B cell (primary cell): Measurements from ENCODE around the gene SLC9A9. TPM values are rescaled to one million over a fixed set of nuclear protein-coding genes. Genes with fewer than 3 reads are reported as not detected.

Experiments used
- ATAC-seq: fragments of 200-7000 bp; cut with Tn5 transposase; one replicate; pipeline ENCODE4 v1.10.0; 2021; ENCODE audit warnings: low read depth, mild to moderate bottlenecking, moderate number of reproducible peaks, moderate library complexity
- CTCF ChIA-PET: fragments of 350-600 bp; sonication (Branson Sonifier 250); formaldehyde crosslinking; loops from one replicate; lab custom pipeline; 2021; ENCODE audit warnings: antibody characterized with exemption, inconsistent platforms; lab: Charles Lee
- POLR2A ChIA-PET: fragments of 350-600 bp; sonication (Branson Sonifier 250); formaldehyde crosslinking; loops from one replicate; lab custom pipeline; 2021; ENCODE audit warnings: antibody characterized with exemption; lab: Charles Lee
- DNase-seq: peaks from one replicate; pipeline ENCODE4 v3.0.0; 2013
- H2AFZ ChIP-seq: 2 replicates; pipeline ENCODE4 v1.6.1; 2012; ENCODE audit warnings: mild to moderate bottlenecking, low read depth, low read length; ENCODE audit not compliant: insufficient read depth, poor library complexity, severe bottlenecking
- H3K27ac ChIP-seq, 2 donors: 1 replicate in 1 of 2; 2 replicates in 1 of 2; pipeline ENCODE4 v1.5.1; 2012 to 2013; ENCODE audit warnings: low read length in 2 of 2, mild to moderate bottlenecking in 2 of 2, moderate library complexity in 1 of 2
- H3K27me3 ChIP-seq, 4 experiments: fragments of 200-600 bp in 1 of 4; sonication (generic) in 1 of 4; replicated peaks in 1 of 4; 1 replicate in 2 of 4; 2 replicates in 2 of 4; pipeline versions ENCODE4 v1.6.1 to v1.7.0; 2013 to 2016; ENCODE audit warnings: low read length in 3 of 4, mild to moderate bottlenecking in 2 of 4, mixed read lengths in 1 of 4, moderate library complexity in 1 of 4; ENCODE audit not compliant: insufficient read depth in 4 of 4, control insufficient read depth in 3 of 4; ENCODE audit errors: control extremely low read depth in 1 of 4
- H3K36me3 ChIP-seq, 2 experiments: replicated peaks in 1 of 2; 1 replicate in 1 of 2; 2 replicates in 1 of 2; pipeline versions ENCODE4 v1.6.1 to v1.7.1; 2013; ENCODE audit warnings: low read length in 1 of 2; ENCODE audit not compliant: insufficient read depth in 2 of 2, control insufficient read depth in 1 of 2; ENCODE audit errors: control extremely low read depth in 1 of 2, extremely low read depth in 1 of 2
- H3K4me1 ChIP-seq, 2 donors: fragments of 200-600 bp in 1 of 2; sonication (generic) in 1 of 2; 1 replicate in 1 of 2; 2 replicates in 1 of 2; pipeline versions ENCODE4 v1.5.1 to v1.6.1; 2013 to 2017; ENCODE audit warnings: low read length in 2 of 2; ENCODE audit not compliant: control insufficient read depth in 2 of 2, insufficient read depth in 2 of 2
- H3K4me2 ChIP-seq: replicated peaks from 2 replicates; pipeline ENCODE3; 2012; ENCODE audit warnings: mild to moderate bottlenecking, low read depth, low read length; ENCODE audit not compliant: poor library complexity, severe bottlenecking
- H3K4me3 ChIP-seq, 5 experiments: fragments of 200-600 bp in 1 of 5; sonication (generic) in 1 of 5; 1 replicate in 3 of 5; 2 replicates in 2 of 5; pipeline versions ENCODE4 v1.5.1 to v1.7.0; 2011 to 2016; ENCODE audit warnings: low read length in 4 of 5, mild to moderate bottlenecking in 4 of 5, low read depth in 2 of 5, control low read depth in 1 of 5, moderate library complexity in 1 of 5; ENCODE audit not compliant: insufficient read depth in 1 of 5; ENCODE audit errors: control extremely low read depth in 1 of 5, extremely low read depth in 1 of 5
- H3K79me2 ChIP-seq: fragments of 200-600 bp; sonication (generic); one replicate; pipeline ENCODE4 v1.6.0; 2016; ENCODE audit warnings: low read length; ENCODE audit not compliant: control insufficient read depth, insufficient read depth
- H3K9ac ChIP-seq: fragments of 200-600 bp; sonication (generic); 2 replicates; pipeline ENCODE4 v1.6.1; 2017; ENCODE audit warnings: mild to moderate bottlenecking, low read length, moderate library complexity
- H3K9me3 ChIP-seq, 3 donors: one replicate each; pipeline versions ENCODE4 v1.6.1 to v1.7.1; 2013; ENCODE audit warnings: low read length in 2 of 3; ENCODE audit not compliant: control insufficient read depth in 2 of 3, insufficient read depth in 1 of 3; ENCODE audit errors: control extremely low read depth in 1 of 3
- H4K20me1 ChIP-seq: 2 replicates; pipeline ENCODE4 v1.6.0; 2012; ENCODE audit warnings: mild to moderate bottlenecking, low read length; ENCODE audit not compliant: insufficient read depth, control insufficient read depth, poor library complexity, severe bottlenecking
- H3K27ac Mint-ChIP-seq: one replicate; pipeline ENCODE4 v1.8.0; 2021; ENCODE audit warnings: mixed read lengths
- H3K27me3 Mint-ChIP-seq: one replicate; pipeline ENCODE4 v1.8.0; 2021; ENCODE audit warnings: mixed read lengths
- H3K4me1 Mint-ChIP-seq: one replicate; pipeline ENCODE4 v1.8.0; 2021; ENCODE audit warnings: mixed read lengths
- H3K4me3 Mint-ChIP-seq: one replicate; pipeline ENCODE4 v1.8.0; 2021; ENCODE audit warnings: mixed read lengths
- H3K9me3 Mint-ChIP-seq: one replicate; pipeline ENCODE4 v1.8.0; 2022; ENCODE audit warnings: mixed read lengths; ENCODE audit not compliant: insufficient read depth
- EZH2 ChIP-seq: IDR thresholded peaks from 2 replicates; pipeline ENCODE4 v1.6.1; 2012; ENCODE audit warnings: borderline replicate concordance, low read depth, mild to moderate bottlenecking, moderate library complexity, low read length; ENCODE audit not compliant: insufficient read depth, poor library complexity, severe bottlenecking
- WGBS: methylation state at CpG from one replicate; pipeline ENCODE4 v1.1.5; 2013; ENCODE audit warnings: missing lambda C conversion rate; ENCODE audit not compliant: insufficient coverage; 5-methylcytosine and 5-hydroxymethylcytosine counted together
- intact Hi-C: fragments of 100-400 bp; cut with micrococcal nuclease; formaldehyde crosslinking; loops from one replicate; pipeline ENCODE4 v1.10.0; 2022
- polyA plus RNA-seq: library from polyadenylated mRNA; depleted of rRNA; stranded (reverse); fragments of >200 nt; gene quantifications from 2 replicates; pipeline ENCODE4 v1.2.3, GENCODE V29; 2012
- total RNA-seq, 2 donors: library from RNA; stranded (reverse); fragments of 120-200 nt in 1 of 2; gene quantifications; 1 replicate in 1 of 2; 2 replicates in 1 of 2; pipeline versions ENCODE4 v1.2.3 to v1.2.4, GENCODE V29; 2013 to 2022
- TF ChIP-seq, protein P1 (sequence below): fragments of 200-600 bp; IDR thresholded peaks from one replicate; pipeline ENCODE4 v1.8.0; 2022; ENCODE audit warnings: antibody characterized with exemption, mild to moderate bottlenecking

SLC9A9 gene
- total and polyA plus RNA-seq, 2 donors (not counting 1 experiment from before 2014, with no cell fraction given) = 7.7 to 17.3 TPM

DNA sequence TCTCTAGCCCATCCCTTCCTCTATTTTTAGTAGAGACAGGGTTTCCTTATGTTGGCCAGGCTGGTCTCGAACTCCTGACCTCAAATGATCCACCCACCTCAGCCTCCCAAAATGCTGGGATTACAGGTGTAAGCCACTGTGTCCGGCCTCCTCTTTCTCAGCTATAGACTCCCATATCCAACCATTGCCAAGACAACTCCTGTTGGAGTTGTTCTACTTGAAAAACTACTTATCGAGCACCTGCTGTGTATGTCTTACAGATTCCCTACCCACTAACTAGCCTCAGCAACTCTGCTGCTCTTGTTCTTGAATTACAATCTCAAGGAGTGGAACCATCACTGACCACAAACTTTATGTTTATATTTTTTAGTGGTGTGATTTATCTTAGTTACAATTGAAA lies 186.6 kb downstream of the SLC9A9 start:
- Histone ChIP-seq H3K27me3 (no peaks in the 10 kb centered on the region), H3K4me3 (no peak overlapping the region), H3K27ac (no peak overlapping the region), H3K9me3 (peaks cover 0 to 4% (median 1%) of the 10 kb centered on the region in 3 donors), H2AFZ (no peak overlapping the region), H3K9ac (no peak overlapping the region), H4K20me1 (no peaks in the 10 kb centered on the region), H3K4me2 (no peak overlapping the region), H3K36me3 (no peaks in the 10 kb centered on the region), H3K79me2 (no peaks in the 10 kb centered on the region), H3K4me1 (no peaks in the 10 kb centered on the region)
- Mint-ChIP-seq H3K27ac (no peak overlapping the region), H3K27me3 (no peaks in the 10 kb centered on the region), H3K4me1 (no peaks in the 10 kb centered on the region), H3K9me3 (no peaks in the 10 kb centered on the region), H3K4me3 (no peak overlapping the region)
- no peak for DNase-seq
- 96% methylated on average over 2 of the region's 3 CpGs for WGBS
- TF ChIP-seq, protein P1, sequence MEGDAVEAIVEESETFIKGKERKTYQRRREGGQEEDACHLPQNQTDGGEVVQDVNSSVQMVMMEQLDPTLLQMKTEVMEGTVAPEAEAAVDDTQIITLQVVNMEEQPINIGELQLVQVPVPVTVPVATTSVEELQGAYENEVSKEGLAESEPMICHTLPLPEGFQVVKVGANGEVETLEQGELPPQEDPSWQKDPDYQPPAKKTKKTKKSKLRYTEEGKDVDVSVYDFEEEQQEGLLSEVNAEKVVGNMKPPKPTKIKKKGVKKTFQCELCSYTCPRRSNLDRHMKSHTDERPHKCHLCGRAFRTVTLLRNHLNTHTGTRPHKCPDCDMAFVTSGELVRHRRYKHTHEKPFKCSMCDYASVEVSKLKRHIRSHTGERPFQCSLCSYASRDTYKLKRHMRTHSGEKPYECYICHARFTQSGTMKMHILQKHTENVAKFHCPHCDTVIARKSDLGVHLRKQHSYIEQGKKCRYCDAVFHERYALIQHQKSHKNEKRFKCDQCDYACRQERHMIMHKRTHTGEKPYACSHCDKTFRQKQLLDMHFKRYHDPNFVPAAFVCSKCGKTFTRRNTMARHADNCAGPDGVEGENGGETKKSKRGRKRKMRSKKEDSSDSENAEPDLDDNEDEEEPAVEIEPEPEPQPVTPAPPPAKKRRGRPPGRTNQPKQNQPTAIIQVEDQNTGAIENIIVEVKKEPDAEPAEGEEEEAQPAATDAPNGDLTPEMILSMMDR = no peak
- no peak for TF ChIP-seq EZH2
- intact Hi-C loops = no loop called here
- CTCF ChIA-PET = no interaction called here
- no peak for ATAC-seq
- POLR2A ChIA-PET = no interaction called here

DNA sequence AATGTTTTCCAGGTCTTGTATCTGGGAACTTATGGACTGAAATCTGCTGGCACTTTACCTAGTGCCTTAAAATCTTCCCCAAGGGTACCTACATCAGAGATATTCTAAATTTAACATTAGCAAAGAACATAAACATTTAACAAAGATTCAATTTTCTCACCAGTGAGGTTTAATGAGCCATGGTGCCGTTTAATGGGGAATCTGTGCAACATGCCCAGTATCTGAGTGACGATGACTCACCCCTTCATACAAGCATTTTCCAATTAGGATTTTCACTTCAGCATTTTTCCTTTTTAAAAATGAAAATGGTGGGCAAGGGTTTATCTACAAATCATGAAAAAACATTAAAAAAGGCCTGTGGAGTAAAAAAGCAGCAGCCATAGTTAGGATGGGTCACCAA lies 189.4 kb downstream of the SLC9A9 start:
- Histone ChIP-seq H3K27me3 (no peaks in the 10 kb centered on the region), H3K9me3 (peaks cover 0 to 4% (median 1%) of the 10 kb centered on the region in 3 donors), H3K4me1 (no peaks in the 10 kb centered on the region), H4K20me1 (no peaks in the 10 kb centered on the region), H3K4me3 (no peak overlapping the region), H2AFZ (no peak overlapping the region), H3K27ac (no peak overlapping the region), H3K36me3 (no peaks in the 10 kb centered on the region), H3K9ac (no peak overlapping the region), H3K79me2 (no peaks in the 10 kb centered on the region), H3K4me2 (no peak overlapping the region)
- intact Hi-C loops = no loop called here
- Mint-ChIP-seq H3K9me3 (no peaks in the 10 kb centered on the region), H3K4me1 (no peaks in the 10 kb centered on the region), H3K27me3 (no peaks in the 10 kb centered on the region), H3K4me3 (no peak overlapping the region), H3K27ac (no peak overlapping the region)
- ChIA-PET POLR2A (no interaction called here), CTCF (no interaction called here)
- ATAC-seq = no peak
- no peak for TF ChIP-seq EZH2
- TF ChIP-seq, protein P1 = no peak
- WGBS = no CpG with 5 or more reads among the region's 2 CpGs
- no peak for DNase-seq
